Stimulated activated naive CD4-positive, alpha-beta T cell (primary cell): Measurements from ENCODE around the gene GTF2F2.
"Not testable (repeated sequence)": the region's sequence is repeated elsewhere in the genome, so short reads cannot be mapped to it uniquely, and the experiment has no call there.

ENCODE experiments used
- DNase-seq, 6 experiments: peaks; one replicate each; lab custom pipeline; 2025; lab: John Stamatoyannopoulos, UW

GTF2F2 gene

DNA sequence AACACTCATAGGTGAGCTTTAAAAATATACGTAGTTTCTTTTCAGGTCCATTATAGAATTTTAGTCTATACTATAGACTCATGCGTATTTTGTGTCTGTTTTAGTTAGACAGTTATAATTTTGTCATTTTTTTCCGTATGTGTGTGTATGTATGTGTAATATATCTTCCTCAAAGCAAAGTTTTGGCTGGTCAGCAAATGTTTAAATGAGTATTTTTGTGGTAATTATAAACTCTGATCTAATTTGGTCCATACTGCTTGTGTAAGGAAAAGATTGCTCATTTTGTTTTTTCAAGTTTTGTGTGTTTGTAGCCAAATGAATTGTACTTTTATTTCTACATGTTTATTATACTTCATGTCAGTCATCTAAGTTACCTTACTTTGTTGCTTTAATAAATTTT is 60.0 kb downstream of the GTF2F2 start:
- no peak for DNase-seq

DNA sequence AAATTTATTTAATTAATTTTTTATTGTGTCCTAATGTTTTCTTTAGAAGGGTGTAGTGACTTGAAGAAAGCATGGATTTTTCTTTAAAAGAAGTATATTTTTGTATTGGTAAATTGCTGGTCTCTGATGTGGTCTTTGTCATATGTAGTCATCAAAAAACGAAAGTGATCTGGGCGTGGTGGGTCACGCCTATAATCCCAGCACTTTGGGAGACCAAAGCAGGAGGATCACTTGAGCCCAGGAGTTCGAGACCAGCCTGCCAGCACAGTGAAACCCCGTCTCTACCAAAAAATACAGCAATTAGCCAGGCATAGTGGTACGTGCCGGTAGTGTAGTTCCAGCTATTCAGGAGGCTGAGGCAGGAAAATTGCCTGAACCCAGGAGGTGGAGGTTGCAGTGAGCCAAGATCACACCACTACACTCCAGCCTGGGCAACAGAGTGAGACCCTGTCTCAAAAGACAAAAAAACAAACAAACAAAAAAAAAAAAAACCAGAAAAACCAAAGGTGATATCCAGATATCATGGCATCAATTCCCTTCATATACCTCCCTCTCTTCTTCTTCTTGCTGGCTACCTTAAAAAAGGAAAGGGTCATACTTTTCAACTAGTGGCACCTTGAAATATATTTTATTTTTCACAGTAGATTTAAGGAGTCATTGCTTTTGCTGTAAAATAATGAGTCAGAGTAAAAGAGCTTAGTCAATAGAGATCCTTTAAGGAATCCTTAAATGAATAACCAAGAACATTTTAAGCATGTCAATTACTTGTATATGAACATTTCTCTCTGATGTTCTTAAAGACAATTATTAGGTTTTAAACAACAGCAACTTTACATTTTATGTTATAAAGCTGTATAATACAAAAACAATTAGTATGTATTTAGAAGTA is 60.6 kb downstream of the GTF2F2 start:
- no peak for DNase-seq

DNA sequence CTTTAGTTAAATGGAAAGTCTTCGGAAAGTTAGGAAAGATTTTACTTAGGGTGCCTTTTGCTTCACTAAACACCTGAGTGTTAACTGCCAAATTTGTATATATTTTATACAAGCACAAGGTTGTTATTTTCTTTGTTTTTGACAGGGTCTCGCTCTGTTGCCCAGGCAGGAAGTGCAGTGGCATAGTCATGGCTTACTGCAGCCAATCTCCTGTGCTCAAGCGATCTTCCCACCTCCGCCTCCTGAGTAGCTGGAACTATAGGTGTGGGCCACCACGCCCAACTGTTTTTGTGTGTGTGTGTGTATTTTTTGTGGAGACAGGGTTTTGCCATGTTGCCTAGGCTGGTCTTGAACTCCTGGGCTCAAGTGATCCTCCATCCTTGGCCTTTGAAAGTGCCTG is 64.4 kb downstream of the GTF2F2 start:
- DNase-seq: no peak

DNA sequence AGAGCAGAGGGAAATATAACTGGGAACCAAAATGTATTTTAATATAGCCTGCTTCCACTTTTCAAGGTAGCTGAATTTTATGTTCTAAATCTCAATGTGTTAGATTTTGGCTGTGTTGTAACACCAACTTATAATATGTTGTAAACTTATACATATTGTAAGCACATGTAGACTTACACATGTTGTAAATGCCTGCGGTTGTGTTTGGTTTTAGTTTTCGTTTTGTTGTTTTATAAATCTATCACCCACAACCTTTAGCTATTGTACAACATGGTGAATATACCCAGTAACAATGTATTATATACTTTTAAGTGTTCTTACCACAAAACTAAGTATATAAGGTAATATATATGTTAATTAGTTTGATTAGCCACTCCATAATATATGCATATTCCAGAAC is 65.0 kb downstream of the GTF2F2 start:
- DNase-seq: no peak

DNA sequence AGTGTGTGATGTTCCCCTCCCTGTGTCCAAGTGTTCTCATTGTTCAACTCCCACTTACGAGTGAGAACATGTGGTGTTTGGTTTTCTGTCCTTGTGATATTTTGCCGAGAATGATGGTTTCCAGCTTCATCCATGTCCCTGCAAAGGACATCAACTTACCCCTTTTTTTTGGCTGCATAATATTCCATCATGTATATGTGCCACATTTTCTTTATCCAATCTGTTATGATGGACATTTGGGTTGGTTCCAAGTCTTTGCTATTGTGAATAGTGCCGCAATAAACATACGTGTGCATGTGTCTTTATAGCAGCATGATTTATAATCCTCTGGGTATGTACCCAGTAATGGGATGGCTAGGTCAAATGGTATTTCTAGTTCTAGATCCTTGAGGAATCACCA is 68.8 kb downstream of the GTF2F2 start:
- not testable (repeated sequence) for DNase-seq

DNA sequence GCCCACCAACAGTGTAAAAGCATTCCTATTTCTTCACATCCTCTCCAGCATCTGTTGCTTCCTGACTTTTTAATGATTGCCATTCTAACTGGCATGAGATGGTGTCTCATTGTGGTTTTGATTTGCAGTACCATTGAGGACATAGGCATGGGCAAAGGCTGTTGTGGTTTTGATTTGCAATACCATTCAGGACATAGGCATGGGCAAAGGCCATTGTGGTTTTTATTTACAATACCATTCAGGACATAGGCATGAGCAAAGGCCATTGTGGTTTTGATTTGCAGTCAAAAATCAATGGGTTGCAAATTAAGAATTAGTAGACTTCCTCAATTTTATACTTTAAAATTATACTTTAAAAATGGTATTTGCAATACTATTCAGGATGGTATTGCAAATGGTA is 69.2 kb downstream of the GTF2F2 start:
- not testable (repeated sequence) for DNase-seq

DNA sequence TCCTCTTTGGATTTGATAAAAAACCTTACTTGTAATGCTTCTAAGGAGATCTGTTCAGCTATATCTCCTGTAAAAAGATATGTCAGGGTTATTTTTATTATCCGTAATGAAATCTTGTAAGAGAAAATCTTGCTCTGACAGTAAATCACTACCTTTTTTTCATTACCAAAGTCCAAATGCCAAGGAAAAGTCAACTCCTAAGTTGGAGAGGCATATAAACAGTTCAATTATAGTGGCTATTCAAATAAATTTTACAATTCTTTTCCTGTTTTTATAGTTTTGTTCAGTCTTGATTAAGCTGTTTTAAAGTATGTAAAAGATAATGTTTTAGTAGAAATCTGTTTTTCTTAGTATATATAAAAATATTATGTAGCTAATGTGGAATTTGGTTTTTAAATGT is 71.6 kb downstream of the GTF2F2 start:
- DNase-seq: no peak

DNA sequence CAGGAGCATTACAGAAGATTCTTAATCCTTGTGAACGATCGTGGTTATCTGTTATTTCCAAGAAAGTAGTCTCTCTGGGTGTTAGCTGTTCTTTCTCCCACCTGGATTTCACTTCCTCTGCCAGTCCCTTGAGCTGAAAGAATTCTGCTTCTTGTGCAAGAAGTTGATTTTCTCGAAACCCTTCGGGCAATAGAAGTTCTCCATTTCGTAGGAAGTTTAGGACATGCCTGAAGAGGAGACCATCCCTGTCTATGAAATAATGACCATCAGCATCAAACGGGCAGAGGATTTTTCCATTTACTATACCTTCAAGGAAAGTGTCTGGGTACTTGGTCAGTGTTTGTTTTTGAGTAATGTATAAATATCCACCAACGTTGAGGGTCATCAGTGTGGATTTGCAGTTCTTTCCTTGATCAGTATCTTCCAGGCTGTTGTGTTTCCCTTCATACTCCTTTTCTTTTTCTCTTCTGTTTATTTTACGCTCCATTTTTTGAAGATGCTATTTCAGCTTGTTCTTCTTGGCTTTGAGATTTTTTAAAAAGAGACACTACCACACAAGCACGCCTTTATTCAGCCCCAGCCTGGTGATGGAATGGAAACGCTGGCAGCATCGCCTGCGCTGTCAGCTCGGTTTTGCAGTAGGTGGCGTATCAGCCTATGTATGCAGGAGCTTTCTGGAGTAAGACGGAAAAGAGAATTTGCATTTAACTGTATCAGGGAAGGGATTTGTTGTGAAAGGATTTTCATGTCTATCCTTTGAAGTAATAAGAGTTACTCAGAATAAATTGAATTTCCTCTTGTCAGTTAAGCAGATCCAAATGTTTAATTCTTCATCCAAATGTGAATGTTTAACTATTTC is 74.0 kb downstream of the GTF2F2 start:
- DNase-seq: no peak

DNA sequence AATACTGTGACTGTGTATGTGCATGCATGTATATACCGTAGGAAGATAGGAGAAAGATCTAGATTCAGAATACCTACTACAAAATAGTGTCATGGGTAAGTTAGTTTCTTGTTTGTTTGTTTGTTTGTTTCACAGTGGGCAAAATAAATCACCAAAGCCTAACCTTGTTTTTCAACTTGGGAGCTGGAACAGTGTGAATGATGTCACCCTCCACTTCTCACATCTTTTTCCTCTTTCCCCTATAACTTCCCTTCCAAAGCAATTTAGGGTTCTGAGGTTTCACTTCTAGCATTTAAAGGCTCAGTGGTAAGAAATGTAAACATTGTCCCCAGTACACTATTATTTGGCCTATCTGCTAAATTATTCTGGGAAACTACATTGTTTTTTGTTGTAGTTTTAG is 75.1 kb downstream of the GTF2F2 start:
- DNase-seq: no peak

DNA sequence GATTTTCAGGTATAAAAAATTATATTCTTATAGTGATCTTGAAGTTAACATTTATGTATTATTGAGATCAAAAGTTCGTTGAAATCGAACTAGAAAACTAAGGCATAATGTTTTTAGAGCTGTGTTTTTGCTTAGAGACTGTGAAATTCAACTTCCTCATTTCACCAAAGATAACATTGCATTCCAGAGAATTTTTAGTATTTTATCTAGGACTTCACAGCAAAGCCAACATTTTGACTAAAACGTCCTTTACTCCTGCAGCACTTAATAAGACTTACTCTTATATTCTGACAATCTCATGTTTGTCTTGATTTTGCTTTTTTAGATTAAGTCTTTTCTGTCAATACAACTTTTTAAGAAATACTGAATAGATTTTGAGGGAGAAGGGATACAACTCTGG is 75.8 kb downstream of the GTF2F2 start:
- DNase-seq: no peak

DNA sequence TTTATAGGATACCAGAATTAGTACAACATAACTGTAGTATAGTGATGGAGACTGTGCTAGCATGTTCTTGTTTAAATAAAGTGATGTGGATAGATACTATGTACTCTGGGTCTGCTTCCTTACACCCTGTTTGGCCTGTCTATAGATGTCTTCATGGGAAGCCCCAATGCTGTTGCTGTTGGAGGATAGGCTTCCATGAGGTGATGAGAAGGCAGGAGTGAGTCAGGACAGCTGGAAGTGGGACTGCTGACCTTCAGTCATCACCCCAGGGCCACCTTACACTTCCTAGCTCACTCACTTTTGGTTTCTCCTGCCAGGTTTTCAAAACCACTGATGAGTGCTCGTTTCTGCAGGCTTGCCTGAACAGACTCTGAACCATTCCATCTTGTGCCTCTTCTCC is 76.3 kb downstream of the GTF2F2 start:
- DNase-seq: no peak

DNA sequence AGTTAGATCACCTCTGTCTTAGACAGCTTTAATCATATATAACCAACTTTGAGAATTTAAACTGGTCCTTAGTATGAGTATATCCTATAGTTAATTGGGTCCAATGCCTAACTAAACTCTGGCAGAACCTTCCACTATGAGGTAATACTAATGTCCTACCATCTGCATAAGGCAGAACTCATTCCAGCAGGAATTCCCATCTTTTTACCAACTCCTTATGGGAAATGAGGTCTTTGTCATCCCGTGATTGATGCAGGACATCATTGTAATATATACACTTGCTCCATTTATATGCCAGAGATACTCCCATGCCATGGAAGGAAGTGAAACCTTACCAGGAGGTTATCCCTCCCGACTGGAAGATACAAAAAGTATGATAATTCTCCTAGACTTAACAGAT is 77.7 kb downstream of the GTF2F2 start:
- DNase-seq: no peak

DNA sequence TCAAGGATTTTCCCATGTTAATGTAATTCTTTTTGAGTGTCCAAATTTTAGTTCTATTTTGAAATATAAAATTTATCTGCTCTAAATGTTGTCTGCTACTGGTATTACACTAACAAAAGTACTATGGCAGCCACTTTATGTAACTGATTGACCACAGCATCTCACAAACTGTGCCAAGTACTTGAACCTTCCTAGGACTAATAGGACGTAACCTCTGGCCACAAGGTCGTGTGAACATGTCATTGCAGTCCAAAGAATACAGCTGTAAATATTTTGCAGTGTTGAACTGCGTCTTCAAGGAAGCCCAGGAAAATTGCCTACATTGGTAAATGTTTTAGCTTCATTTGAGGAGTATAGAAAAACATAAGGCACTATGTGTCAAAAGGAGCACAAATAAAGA is 78.6 kb downstream of the GTF2F2 start:
- no peak for DNase-seq

DNA sequence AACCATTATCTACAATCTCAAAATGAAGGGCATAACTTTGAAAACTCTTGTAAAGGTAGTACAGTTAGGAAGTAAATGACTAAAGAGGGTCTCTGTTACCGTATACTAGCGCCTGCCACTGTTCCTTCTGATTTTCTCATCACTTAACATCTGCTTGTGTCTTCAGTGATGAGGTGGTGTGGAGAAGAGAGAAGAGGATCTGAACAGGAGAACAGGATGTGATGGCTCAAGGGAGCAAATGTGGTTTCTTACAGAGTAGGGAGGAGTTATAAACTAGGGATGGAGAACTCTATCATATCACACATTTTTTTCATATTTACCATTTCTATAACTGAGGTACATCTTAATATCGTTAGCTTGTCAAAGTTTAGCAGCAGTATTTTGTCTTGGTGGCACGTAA is 79.4 kb downstream of the GTF2F2 start:
- no peak for DNase-seq

DNA sequence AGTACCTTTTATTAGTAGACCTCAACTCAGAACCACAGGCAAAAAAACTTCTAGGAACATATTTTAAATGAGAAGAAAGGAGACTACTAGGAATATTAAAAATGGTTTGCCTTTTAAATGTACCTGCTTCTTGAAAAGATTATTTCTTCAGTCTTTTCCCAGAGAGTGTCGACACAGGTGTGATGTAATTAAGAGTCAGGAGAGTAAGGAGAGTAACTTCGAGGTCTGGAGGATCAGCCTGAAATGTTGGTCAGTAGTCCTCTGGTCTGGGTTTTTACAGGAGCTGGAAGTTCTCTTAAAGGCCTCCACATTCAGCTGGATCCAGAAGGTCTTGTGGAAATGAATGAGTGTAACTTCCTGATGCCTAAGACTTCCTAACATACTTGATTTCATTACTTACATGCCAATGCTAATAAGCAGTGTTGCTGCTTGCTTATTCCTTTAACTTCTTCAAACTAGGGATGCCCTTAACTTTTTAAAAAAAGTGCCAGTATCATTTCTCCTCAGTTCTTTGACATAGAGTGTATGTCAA is 80.5 kb downstream of the GTF2F2 start, which contains the start of gene KCTD4:
TSS of gene KCTD4 (minus strand) at position 345 of the 532 bp plus-strand sequence. CDS start 6,478 bp downstream, outside the sequence.
- DNase-seq: no peak

DNA sequence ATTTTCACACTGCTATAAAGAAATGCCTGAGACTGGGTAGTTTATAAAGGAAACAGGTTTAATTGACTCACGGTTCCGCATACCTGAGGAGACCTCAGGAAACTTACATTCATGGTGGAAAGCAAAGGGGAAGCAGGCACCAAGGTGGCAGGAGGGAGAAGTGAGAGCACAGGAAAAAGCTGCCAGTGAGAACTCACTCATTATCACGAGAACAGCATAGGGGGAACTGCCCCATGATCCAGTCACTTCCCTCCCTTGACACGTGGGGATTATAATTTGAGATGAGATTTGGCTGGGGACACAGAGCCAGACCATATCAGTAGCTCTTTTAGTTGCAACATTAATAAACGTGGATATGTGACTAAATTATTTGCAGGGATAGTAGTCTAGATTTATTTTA is 84.8 kb downstream of the GTF2F2 start:
- DNase-seq: no peak

DNA sequence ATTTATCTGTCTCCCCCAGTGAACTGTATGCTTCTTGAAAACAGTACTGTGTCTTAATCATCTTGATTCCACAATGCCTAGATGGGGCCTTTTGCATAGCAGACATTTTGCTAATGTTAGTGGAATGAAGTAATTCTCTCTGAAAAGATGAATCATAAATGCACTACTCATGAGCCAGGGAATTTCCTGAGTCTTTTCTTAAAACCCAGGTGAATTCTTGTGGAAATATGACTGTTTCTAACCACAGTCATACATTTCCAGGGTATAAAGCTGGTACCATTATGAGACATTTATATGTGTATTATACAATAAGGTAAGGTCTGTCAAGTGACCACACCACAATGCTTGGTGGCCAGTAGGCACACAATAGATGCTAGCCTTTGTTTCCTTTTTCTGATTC is 86.0 kb downstream of the GTF2F2 start:
- no peak for DNase-seq

DNA sequence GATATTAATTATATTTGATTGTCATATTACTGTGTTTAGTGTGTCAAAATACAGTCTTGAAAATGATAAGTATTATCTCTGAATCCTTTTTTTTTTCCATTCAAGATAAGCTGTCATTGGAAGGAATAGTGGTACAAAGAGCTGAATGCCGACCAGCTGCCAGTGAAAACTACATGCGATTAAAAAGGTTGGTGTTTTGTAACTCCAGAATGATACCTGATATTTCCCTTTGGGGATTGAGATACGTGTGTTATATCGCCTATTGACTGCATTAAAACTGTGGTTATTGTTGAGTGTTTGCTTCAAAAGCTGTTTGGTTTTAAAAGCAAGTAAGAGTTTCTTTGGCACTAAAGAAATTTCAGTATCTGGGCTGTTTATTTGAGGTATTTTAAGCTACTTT is 87.0 kb downstream of the GTF2F2 start:
- DNase-seq: no peak

DNA sequence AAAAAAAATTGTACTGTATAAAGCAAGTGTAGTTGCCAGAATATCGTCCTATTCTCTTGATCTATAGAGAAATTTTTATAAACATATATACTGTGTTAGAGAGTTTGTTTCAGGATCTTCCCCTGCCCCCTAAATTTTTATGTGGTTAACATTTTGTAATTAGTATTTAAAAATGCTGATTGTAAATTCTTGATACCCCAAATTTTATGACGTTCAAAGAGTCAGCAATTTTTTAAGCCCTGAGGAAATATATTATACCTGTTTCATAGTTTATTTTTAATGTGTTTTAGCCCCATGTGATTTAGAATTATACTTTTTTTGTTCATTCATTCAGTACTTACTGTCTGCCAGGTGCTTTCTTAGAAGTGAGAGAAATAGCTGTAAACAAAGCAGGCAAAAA is 87.8 kb downstream of the GTF2F2 start:
- no peak for DNase-seq

DNA sequence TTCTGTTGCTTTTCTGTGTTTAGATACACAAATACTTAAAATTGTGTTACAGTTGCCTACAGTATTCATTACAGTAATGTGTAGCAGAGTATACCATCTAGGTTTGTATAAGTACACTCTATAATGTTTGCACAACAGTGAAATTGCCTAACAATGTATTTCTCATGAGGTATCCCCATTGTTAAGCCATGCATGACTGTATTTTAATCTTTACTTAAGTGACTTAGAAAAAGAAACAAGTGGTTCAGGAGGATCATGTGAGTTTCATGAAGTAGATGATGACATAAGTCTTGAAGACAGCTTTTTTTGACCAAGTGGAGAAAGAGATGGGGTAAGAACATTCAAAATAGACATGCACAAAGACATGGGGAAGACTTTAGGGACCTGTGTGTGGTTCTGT is 88.9 kb downstream of the GTF2F2 start:
- DNase-seq: no peak

DNA sequence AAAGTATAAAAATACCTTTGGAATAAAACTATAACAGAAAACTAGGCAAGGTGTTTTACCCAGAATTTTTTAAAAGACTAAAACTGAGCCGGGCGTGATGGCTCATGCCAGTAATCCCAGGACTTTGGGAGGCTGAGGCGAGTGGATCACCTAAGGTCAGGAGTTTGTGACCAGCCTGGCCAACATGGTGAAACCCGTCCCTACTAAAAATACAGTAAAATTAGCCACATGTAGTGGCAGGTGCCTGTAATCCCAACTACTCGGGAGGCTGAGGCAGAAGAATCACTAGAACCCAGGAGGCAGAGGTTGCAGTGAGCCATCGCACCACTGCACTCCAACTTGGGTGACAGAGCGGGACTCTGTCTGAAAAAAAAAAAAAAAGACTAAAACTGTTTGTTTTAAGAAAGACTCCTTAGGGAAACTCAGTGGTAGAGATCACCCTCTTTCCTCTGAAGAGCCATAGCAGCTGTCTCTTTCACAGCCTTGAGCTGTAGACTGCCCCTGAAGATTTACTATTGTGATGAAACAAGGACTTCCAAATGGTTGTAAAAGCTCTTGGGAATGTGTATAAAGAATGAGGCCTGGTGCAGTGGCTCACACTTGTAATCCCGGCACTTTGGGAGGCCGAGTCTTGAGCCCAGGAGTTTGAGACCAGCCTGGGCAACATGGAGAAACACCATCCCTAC is 95.2 kb downstream of the GTF2F2 start:
- DNase-seq: no peak

DNA sequence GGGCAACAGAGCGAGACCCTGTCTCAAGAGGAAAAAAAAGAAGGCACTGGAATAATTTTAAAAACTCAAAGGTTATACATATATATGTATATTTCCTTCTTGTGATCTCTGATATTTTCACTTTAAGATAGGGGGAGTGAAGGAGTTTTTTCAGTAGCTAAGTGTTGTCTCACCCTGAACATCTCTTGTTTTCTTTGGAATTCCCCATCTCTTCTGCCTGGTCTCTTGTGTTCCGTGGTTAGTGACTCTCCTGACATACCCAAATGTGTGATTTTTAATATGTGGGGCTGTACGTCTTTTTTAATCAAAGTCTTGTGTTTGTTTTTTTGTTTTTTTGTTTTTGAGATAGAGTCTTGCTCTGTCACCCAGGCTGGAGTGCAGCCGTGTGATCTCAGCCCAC is 95.9 kb downstream of the GTF2F2 start:
- DNase-seq: no peak
